HT1080 (cell line): Measurements from ENCODE around the gene CTNNA2. TPM values are rescaled to one million over a fixed set of nuclear protein-coding genes. Genes with fewer than 3 reads are reported as not detected.

ENCODE experiments used
- DNase-seq: peaks from one replicate; pipeline ENCODE4 v3.0.0-alpha.2; 2015; ENCODE audit warnings: low read depth
- polyA plus RNA-seq, 2 experiments: library from polyadenylated mRNA; depleted of rRNA; stranded (reverse); fragments of >200 nt; gene quantifications; 2 replicates each; pipeline ENCODE4 v1.2.3, GENCODE V29; 2015
- total RNA-seq: library from RNA; depleted of rRNA; stranded (reverse); fragments of >200 nt; shearing (Covaris generic); gene quantifications from 2 replicates; pipeline ENCODE4 v1.2.3, GENCODE V29; 2014; rRNA removed

The CTNNA2 gene
- total RNA-seq, result not detected in 2 replicates
- not detected in 2 replicates for polyA plus RNA-seq (2015; cell fraction: cytosol; rRNA removed)
- polyA plus RNA-seq (2015; cell fraction: nucleus; rRNA removed), result not detected in 2 replicates

DNA sequence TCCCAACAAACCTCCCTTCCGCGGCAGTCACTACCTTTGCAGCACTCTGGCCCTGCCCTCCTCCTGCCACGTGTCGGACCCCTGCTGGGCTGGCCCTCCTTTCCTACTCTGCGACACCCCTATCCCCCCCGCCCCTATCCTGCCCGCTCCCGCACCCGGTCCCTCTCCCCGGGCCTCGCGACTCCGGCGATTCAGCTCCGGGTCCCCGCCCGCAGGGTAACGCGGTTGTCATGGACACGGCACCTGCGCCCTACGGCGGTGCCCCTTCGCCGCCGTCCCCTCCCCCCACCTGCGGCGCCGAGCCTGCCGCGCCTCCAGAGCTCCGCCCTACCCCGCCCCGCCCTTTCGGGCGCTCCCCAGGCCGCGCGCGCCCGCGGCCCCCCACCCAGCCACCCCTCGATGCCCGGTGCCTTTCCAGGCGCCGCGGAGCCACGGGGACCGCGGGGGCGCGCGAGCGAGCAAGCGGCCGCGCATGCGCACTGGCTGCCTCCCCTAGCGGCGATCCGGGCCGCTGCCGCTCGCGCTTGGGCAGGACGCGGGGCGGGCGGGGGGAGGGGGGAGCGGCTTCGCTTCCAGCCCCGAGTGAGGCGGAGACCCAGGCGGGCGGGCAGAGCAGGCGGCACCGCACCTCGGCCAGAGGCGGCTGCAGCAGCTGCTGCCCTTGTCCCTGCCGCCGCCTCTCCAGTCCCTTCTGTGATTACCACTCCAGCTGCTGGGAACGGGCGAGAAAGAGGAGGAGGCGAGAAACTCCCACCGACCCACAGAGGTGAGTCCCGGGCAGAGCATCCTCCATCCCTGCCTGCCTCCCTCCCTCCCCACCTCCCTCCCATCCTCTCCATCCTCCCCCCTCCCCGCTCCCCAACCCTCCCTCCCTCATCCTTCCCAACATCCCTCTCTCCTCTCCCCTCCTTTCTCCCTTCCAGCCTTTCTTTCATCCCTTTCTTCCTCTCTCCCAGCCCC, at the start of gene CTNNA2:
TSS of gene CTNNA2 (plus strand) at position 610 of the 960 bp plus-strand sequence.
- DNase-seq, result no peak

DNA sequence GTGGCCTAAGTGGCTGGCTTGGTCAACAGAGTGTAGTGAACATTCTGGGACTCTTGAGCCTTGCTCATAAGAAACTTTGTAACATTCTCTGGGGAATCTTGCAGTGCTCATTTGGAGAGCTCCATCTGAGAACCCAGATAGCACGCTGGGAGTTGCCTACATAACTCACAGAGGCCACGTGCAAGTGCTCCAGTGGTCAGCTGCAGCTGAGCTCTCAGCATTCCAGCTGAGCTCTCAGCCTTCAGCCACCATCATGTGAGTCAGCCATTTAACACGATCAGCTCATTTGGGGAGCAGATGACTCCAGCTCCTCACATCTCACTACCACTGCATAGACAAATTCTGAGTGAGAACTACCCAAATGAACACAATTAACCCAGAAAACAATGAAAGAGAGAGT, 25.5 kb upstream of the CTNNA2 start:
- DNase-seq, result peak; percentile 4

DNA sequence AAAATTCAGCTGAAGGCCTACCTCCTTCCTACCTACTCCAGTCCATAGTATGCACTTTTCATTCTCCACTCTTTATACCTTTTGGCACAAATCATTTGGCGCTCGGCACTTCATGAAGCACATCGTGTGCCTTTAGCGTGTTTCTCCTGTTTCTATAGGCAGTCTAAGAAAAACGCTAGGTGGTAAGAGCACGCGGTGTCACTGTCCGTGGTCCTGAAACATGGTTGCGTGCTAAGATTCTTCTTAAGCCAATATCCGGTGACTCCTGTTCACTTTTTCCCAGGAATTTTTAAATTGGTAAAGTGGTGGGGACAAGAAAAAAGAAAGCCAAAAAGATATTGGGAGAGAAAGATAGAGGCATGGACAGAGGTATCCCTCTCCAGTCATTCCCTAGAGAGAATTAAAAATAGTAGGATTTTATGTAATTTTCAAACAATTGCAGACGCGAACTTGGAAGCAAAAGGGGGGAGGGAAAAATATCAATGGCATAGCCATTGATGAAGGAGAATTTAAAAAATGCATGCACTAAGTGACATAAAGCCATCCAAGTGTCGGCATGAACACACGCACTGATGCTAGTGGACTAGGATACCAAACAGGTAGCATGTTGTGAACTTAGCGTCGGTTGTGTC, 1.4 kb upstream of the CTNNA2 start:
- peak; percentile 48 for DNase-seq

DNA sequence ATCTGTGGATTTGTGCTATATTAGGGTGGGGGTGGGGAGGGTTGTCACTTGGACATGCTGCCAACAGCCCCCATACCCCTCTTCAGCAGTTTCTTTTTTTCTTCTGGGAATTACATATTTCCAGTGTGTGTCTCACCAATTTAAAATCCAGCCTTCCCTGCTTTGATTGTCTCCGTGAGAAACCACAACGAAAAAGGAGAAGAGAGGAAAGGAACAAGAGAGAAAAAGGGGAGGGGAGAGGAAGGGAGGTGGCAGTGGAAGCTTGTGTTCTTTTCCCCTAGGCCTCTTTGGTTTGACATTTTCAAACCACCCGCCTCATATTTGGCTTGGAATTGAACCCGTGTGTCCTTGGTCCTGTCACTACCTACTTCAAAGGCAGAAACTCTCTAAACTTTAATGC, 860 bp downstream of the CTNNA2 start:
- DNase-seq, result no peak

DNA sequence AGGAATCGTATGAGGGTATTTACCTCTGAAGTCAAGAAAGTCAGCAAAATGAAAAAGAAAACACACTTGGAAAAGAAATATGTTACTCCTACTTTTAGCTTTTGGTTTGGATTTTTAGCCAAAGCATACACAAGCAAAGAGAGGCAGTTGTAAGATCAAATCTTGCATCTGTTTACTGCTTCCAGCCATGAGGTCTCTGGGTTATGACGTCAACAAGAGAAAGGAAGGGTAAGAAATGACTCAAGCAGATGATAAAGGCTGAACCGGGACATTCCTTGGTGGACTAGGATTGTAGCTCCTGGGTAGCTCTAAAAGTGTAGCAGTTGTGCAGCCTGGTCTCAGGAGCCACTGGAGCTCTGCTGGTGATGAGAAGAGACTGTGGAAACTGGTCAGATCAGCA, 16.8 kb downstream of the CTNNA2 start:
- no peak for DNase-seq

DNA sequence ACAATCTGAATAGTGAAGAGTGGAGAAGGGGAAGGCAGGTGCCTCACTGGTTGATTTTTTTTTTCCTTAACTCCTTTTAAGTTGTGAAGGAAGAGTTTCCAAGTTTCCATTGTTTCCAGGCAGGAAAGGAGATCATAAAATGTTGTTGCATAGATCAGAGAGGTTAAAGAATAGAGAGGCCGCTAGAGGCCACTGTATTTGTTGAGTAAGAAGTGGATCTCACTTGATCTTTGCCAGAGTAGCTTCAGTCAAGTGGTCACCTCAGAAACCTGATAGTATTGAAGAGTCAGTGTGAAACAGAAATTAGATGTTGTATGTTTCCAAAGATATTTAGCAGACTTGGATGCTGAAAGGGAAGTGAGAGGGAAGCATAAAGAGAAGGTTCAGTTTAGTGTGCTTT, 17.6 kb downstream of the CTNNA2 start:
- peak; percentile 17 for DNase-seq

DNA sequence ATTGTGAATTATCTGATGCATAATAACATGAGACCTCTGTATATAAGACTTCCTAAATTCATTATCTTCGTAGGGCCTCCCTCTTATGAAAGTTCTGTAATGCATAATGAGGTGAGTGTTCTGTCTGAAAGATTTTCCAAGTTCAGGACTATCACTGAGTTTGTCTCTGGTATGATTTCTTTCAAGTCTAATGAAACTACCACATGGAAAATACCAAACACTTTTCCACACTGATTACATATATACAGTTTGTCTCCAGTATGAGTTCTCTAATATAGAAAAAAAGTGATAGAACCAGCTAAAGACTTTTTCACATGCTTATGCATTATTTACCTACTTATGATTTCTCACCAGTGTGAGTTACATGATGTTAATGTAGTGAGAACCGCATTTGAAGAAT, 34.7 kb downstream of the CTNNA2 start:
- no peak for DNase-seq

DNA sequence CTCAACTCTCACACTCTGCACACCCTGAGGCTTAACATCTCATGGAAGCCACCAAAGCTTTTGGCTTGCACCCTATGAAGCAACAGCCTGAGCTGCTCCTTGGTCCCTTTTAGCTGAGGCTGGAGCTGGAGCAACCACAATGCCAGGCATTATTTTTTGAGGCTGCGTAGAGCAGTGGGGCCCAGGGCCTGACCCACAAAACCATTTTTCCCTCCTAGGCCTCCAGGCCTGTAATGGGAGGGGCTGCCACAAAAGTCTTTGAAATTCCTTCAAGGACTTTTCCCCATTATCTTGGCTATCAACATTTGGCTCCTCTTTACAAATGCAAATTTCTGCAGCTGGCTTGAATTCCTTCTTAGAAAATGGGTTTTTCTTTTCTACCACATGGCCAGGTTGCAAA, 39.8 kb downstream of the CTNNA2 start:
- no peak for DNase-seq

DNA sequence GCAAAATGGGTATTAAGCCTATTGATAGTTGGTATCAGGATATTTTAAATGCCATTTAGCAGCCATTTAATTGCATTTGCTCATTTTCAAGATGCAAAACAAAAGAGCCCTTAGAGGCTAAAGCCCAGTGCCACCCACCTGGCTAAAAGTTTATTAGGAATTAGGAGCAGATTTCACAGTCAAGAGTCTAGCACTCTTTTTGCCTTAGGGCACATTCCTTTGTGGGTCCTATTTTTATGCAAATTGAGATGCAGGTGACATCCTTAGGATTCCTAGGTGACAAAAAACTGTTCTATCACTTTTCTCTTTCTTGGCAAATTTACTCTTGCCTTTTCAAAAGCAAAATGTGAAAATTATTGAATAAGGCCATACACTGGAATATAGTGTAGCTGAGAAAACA, 42.0 kb downstream of the CTNNA2 start:
- no peak for DNase-seq

DNA sequence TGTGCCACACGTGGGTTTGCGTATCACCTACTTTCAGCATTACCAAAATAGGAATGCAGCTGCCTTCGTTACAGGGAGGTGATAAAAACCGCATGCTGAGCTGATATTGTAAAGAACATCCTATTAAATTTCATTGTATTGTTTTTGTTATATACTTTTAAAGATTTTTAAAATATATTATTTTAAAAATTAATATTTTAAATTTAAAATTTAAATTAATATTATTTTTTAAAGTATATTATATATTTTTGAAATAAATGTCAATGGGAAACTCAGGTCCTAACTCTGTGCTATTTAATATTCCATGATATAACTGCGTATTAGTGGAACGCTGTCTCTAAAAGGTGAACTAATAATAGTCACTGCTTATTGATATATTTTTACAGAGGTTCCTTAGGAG, 51.2 kb downstream of the CTNNA2 start:
- DNase-seq, result no peak

DNA sequence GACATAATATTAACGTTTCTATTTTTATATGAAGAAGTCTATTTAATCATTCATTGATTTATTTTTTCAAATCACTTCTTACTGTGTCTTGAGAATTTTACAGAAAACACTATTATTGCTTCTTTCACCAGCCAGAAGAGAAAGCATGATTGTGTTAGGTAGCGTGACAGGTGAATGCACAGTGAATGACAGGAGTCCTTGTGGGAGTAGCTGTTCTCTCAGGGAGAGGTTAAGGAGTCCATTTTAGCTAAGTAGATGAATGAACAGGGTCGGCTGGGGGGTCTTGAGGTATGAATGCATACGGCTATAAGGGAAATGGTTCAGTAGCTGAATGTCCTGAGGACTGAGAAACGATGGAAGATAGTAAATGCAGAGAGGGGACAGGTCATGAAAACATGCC, 56.2 kb downstream of the CTNNA2 start:
- no peak for DNase-seq

DNA sequence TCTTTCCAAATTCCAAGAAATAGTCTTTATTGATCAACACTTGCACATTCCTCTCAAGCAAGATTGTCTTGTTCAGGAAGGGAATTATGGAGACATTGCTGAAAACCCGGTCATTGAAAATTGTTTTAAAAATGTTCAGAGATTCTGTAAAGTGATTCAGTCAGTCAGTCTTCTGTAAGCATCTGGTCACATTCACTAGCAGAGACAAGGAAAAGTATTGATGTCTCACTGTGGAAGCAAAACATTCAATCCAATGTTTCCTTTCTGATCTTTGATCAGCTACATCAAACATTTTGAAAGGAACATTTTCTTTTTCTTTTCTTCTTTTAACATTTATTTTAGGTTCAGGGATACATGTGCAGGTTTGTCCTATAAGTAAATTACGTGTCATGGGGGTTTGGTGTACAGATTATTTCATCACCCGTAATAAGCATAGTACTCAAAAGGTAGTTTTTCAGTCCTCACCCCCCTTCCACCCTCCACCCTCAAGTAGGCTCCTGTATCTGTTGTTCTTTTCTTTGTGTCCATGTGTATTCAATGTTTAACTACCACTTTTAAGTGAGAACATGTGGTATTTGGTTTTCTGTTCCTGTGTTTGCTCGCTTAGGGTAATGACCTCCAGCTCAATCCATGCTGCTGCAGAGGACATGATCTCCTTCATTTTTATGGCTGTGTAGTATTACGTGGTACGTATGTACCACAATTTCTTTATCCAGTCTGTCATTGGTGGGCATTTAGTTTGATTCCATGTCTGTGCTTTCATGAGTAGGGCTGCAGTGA, 61.2 kb downstream of the CTNNA2 start:
- DNase-seq, result no peak

DNA sequence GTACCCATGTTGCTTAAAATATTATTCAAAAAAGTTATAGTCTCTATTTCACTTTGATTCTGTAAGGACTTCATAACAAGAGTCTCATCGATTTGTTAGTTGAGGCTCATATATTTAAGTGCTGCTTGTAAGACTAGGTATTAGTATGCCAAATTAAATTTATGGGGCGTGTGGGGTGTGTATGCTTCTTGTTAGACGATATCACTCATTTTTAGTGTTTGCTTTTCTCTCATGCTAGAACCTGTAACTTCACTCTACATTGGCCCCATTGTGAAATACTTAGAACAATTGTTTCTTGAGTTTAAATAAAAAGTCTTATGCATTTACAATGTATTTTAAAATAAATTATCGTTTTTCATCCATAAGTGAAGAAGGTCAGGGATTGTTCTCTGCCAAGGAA, 63.6 kb downstream of the CTNNA2 start:
- DNase-seq, result no peak

DNA sequence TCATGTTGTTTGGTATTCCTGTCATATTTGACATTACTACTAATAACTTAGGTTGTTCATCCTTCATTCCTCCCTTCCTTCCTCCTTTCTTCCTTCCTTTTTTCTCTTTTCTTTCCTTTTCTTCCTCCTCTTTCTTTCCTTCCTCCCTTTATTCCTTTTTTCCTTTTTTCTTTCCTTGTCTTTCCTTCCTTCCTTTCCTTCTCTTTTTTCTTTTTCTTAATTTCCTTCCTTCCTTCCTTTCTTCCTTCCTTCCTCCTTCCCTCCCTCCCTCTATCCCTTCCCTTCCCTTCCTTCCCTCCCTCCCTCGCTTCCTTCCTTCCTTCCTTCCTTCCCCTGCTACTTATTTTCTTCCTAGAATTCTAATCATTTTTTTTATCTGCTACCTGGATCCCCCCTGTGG, 66.1 kb downstream of the CTNNA2 start:
- DNase-seq, result no peak

DNA sequence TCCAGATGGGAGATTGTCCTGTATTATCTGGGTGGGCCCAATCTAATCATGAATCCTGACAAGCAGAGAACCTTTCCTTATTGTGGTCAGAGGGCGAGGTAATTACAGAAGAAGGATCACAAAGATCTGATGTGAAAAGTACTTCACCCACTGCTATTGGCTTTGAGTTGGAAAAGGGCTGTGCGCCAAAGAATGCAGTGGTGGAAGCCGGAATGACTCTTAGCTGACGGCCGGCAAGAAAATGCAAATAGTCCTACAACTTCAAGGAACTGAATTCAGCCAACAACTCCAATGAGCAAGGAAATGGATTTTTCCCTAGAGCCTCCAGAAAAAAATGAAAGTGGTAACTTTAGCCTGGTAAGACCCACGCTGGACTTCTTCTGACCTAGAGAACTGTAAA, 67.3 kb downstream of the CTNNA2 start:
- DNase-seq, result peak; percentile 5

DNA sequence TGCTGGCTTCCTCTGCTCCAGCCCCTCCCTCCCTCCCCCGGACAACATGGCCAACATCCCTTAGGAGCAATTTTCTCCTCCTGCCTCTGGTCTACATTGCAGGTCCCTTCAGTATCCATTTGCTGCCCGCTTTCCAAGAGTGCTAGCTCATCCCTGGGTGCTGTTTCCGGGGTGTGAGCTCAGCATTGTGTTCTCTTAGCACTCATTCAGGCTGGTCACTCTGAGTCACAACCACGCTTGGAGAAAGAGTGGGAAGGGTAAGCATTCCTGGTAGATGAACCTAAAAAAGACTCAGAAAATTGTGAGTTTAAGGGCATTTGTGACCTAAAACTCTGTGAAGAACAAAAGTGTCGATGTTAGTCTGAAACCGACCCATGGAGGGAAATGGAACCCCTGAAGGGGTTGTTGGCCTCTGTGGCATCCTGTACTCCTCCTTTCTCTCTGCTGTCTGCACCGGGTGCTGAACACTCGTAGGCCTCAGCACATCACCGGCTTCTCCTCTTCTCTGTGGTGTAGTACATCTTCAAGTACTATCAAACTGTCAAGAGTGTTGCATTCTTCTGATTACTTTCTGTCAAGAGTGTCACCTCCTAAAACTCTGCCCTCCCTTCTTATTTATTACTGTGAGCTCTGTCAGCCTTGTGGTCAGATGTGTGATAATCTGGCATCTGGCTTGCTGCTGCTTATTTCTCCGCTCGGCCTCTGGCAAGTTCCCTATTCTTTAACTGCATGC, 73.0 kb downstream of the CTNNA2 start:
- DNase-seq, result peak; percentile 63

DNA sequence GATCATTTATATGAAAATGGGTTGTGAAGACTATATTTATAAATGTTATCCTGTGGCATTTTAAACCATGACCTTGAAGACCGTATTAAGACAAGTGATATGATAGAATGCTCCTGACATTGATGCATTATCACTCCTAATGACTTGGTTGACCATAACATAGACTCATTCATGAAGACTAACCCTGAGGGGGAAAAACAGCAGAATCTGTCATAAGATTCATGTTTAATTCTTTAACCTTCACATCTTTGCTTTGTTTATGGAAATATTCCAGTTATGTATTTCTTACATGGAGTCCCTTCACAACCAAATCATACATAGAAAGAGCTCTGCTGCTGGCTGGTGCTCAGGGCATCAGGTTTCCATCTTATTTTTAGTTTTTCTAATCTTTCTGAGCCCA, 78.4 kb downstream of the CTNNA2 start:
- no peak for DNase-seq

DNA sequence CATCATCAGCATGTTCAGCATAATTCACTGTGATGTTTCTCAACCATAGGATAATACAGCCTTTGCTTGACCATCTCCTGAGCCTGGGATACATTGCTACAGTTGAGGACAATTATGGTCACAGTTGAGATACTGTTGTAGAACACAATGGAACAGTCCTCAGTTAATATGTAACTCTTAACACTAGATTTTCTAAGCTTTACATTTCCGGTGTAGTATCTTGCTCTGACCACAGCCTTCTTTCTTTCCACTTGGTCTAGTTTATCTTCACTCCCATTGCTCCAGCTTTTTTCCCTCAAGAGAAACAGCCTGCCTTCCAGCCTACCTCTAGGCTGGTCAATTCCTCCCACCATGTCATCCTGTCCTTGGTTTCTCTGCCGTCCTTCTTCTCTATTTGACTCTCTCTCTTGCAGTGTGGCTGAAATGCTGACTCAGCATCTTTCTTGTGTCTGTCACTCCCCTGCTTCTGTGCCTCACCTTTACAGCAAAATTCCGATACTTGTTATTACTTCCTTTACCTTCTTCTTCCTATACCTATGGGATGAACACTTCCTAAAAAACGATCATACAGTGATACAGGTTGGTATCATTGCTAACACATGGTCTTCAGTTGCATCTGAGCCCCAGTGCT, 80.5 kb downstream of the CTNNA2 start:
- DNase-seq, result no peak

DNA sequence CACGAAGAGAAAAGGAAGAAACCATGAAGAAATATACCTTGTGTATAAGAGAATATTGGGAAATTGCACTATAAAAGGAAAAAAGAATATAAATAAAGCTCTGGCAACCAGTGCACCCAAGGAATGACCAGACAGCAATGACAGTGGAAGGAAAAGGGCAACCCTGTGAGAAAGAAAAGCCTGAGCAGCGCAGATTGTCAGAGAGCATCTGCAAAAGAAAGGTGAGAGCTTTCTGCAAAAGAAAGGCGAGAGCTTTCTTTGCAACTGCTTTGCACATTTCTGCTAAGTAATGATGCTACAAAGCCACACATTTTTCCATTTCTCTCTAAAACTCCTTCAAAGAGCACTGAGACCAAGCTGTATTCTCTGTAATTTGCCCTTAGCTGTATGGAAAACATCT, 83.6 kb downstream of the CTNNA2 start:
- no peak for DNase-seq

DNA sequence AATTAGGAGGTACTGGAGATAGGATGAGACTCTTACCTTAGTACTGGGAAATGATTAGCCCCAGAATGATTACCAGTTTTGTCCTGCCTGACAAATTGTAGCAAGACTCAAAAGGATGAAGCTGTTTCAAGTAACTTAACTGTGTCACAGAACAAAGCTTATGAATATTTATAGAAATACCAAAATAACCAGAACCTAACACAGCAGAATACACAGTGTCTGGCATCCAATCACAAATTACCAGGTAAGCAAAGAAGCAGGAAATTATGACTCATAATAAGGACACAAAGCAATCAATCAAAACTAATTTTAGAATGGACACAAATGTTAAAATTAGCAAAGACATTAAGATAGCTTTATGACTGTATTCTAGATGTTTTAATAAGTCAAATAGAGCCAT, 91.9 kb downstream of the CTNNA2 start:
- no peak for DNase-seq
